HepG2 (cell line): ENCODE measurements around the gene EDN3. TPM values are rescaled to one million over a fixed set of nuclear protein-coding genes. Genes with fewer than 3 reads are reported as not detected.

Experiments used
- BRCA1 ChIP-seq: sonication (generic); formaldehyde crosslinking; IDR thresholded peaks from 2 replicates; pipeline ENCODE4 v1.4.0; 2020; ENCODE audit warnings: missing genetic modification reagents
- CCDC6 ChIP-seq: sonication (generic); formaldehyde crosslinking; IDR thresholded peaks from 2 replicates; pipeline ENCODE4 v1.8.1; 2022; ENCODE audit warnings: mild to moderate bottlenecking, missing genetic modification reagents, moderate library complexity
- EEA1 ChIP-seq: sonication (generic); formaldehyde crosslinking; IDR thresholded peaks from 2 replicates; pipeline ENCODE4 v1.5.1; 2020; ENCODE audit warnings: mild to moderate bottlenecking, missing genetic modification reagents, borderline replicate concordance
- ELF4 ChIP-seq: sonication (generic); formaldehyde crosslinking; IDR thresholded peaks from 2 replicates; pipeline ENCODE4 v1.5.0; 2020; ENCODE audit warnings: missing genetic modification reagents, mild to moderate bottlenecking, moderate library complexity, borderline replicate concordance
- GABPA ChIP-seq, 2 experiments: IDR thresholded peaks; 2 replicates each; pipeline ENCODE4 v1.6.1; 2011 to 2016; ENCODE audit warnings: low read depth in 2 of 2, low read length in 1 of 2, missing biosample characterization in 1 of 2, missing genetic modification characterization in 1 of 2
- GABPB1 ChIP-seq: IDR thresholded peaks from 2 replicates; pipeline ENCODE4 v1.6.1; 2016; ENCODE audit warnings: mild to moderate bottlenecking, missing genetic modification reagents, moderate library complexity, missing compliant biosample characterization
- GATA4 ChIP-seq: sonication (generic); IDR thresholded peaks from 2 replicates; pipeline ENCODE4 v1.6.1; 2016; ENCODE audit warnings: antibody characterized with exemption, low read depth, borderline replicate concordance
- HNF4A ChIP-seq: sonication (generic); formaldehyde crosslinking; IDR thresholded peaks from 2 replicates; pipeline ENCODE4 v1.4.0; 2020; ENCODE audit warnings: missing genetic modification reagents
- JDP2 ChIP-seq: sonication (generic); formaldehyde crosslinking; IDR thresholded peaks from 2 replicates; pipeline ENCODE4 v1.8.1; 2022; ENCODE audit warnings: missing genetic modification reagents, borderline replicate concordance
- PCBP2 ChIP-seq: fragments of 200-400 bp; formaldehyde crosslinking; optimal IDR thresholded peaks from 2 replicates; pipeline ENCODE3; 2018; ENCODE audit warnings: low read length, low read depth; ENCODE audit not compliant: poor library complexity, severe bottlenecking
- PTBP1 ChIP-seq: fragments of 200-400 bp; formaldehyde crosslinking; IDR thresholded peaks from 2 replicates; pipeline ENCODE4 v1.6.1; 2018; ENCODE audit warnings: low read length, low read depth; ENCODE audit not compliant: poor library complexity, severe bottlenecking
- RAD21 ChIP-seq: fragments of 450-650 bp; formaldehyde crosslinking; IDR thresholded peaks from 2 replicates; pipeline ENCODE4 v1.5.0; 2020; ENCODE audit warnings: mild to moderate bottlenecking
- RARA ChIP-seq: IDR thresholded peaks from 2 replicates; pipeline ENCODE4 v1.6.1; 2016; ENCODE audit warnings: missing genetic modification reagents, missing compliant biosample characterization
- RCOR2 ChIP-seq: IDR thresholded peaks from 2 replicates; pipeline ENCODE4 v1.6.1; 2016; ENCODE audit warnings: missing biosample characterization, missing genetic modification reagents
- RORA ChIP-seq: sonication (generic); formaldehyde crosslinking; IDR thresholded peaks from 2 replicates; pipeline ENCODE4 v1.5.0; 2020; ENCODE audit warnings: mild to moderate bottlenecking, missing genetic modification reagents, moderate library complexity
- SIX1 ChIP-seq: sonication (generic); formaldehyde crosslinking; IDR thresholded peaks from 2 replicates; pipeline ENCODE4 v1.4.0; 2020; ENCODE audit warnings: missing genetic modification reagents, borderline replicate concordance
- SMARCC2 ChIP-seq: fragments of 450-650 bp; IDR thresholded peaks from 2 replicates; pipeline ENCODE4 v1.6.1; 2017; ENCODE audit warnings: antibody characterized with exemption, mild to moderate bottlenecking
- TSC22D2 ChIP-seq: sonication (generic); formaldehyde crosslinking; IDR thresholded peaks from 2 replicates; pipeline ENCODE4 v1.5.1; 2020; ENCODE audit warnings: missing genetic modification reagents, mild to moderate bottlenecking, borderline replicate concordance
- ZNF138 ChIP-seq: sonication (generic); formaldehyde crosslinking; IDR thresholded peaks from 2 replicates; pipeline ENCODE4 v1.5.0; 2020; ENCODE audit warnings: mild to moderate bottlenecking, low read depth, missing genetic modification reagents
- ZNF205 ChIP-seq: IDR thresholded peaks from 2 replicates; pipeline ENCODE4 v1.6.1; 2018; ENCODE audit warnings: missing biosample characterization, missing genetic modification reagents
- ZNF562 ChIP-seq: sonication (generic); formaldehyde crosslinking; IDR thresholded peaks from 2 replicates; pipeline ENCODE4 v1.8.0; 2022; ENCODE audit warnings: missing genetic modification reagents, borderline replicate concordance
- ZNF749 ChIP-seq: sonication (generic); formaldehyde crosslinking; IDR thresholded peaks from 2 replicates; pipeline ENCODE4 v1.8.0; 2022; ENCODE audit warnings: mild to moderate bottlenecking, missing genetic modification reagents, moderate library complexity, borderline replicate concordance
- polyA plus RNA-seq, 8 experiments: library from polyadenylated mRNA; depleted of rRNA in 3 of 8; stranded (reverse) in 7 of 8; unstranded in 1 of 8; fragments of >200 nt; fragmentation: Illumina TruSeq in 4 of 8; extraction: Trizol in 4 of 8; gene quantifications; 2 replicates each; pipeline versions ENCODE4 v1.2.1 to v1.2.3, GENCODE V29; 2011 to 2016; ENCODE audit warnings: low read depth in 4 of 8, missing spikeins in 1 of 8, mixed read lengths in 1 of 8; ENCODE audit not compliant: insufficient read depth in 1 of 8
- total RNA-seq, 5 experiments: library from RNA; depleted of rRNA; stranded (reverse); fragments of >200 nt; fragmentation: Illumina TruSeq; extraction: Trizol; gene quantifications; 2 replicates each; pipeline ENCODE4 v1.2.3, GENCODE V29; 2016; ENCODE audit warnings: low read depth in 1 of 5
- TF ChIP-seq, protein P1 (sequence below): sonication (generic); formaldehyde crosslinking; IDR thresholded peaks from 2 replicates; pipeline ENCODE4 v1.8.1; 2023; ENCODE audit warnings: mild to moderate bottlenecking, moderate library complexity, missing genetic modification reagents
- TF ChIP-seq, protein P2 (sequence below): fragments of 450-650 bp; IDR thresholded peaks from 2 replicates; pipeline ENCODE4 v1.6.1; 2016
- TF ChIP-seq, protein P3 (sequence below): sonication (generic); formaldehyde crosslinking; IDR thresholded peaks from 2 replicates; pipeline ENCODE4 v1.4.0; 2020; ENCODE audit warnings: missing genetic modification reagents
- TF ChIP-seq, protein P4 (sequence below): sonication (generic); formaldehyde crosslinking; IDR thresholded peaks from 2 replicates; pipeline ENCODE4 v1.4.0; 2020; ENCODE audit warnings: missing genetic modification reagents

The EDN3 gene
- total and polyA plus RNA-seq, 2 of the 13 experiments (the other 11 are each of a cell fraction or from before 2014, with no cell fraction given), result not detected

DNA sequence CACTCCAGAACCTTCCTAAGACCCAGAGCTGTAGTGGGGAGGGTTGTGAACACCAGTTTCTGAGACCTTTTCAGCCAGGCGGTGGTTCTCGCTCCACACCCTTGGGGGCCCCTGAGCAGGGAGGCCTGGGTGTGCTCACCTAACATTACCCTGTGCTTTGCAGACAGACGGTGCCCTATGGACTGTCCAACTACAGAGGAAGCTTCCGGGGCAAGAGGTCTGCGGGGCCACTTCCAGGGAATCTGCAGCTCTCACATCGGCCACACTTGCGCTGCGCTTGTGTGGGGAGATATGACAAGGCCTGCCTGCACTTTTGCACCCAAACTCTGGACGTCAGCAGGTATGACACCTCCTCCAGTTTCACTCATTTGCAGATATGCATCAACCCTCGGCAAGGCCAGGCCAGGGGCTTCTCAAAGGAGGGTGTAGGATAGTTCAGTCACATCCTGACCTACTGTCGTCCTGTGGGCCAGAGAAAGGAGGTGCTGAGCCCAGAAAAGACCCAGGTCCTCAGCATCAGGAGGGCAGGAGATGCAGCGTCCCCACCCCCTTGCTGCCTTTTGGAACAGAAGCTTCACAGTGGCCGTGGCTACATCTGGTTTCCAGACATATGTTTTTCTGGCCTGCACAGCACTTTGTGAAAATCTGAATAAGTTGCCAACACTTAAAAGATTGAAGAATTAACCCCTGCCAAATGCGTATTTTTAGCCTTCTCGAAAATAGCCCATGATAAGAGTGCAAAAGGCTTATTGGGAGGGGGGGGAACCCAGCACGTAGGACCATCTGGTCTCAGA lies 20.6 kb downstream of the EDN3 start (continued):
- TF ChIP-seq EEA1 (CRISPR knock-in tag) (no peak), RCOR2 (CRISPR knock-in tag) (no peak), ELF4 (CRISPR knock-in tag) (no peak), HNF4A (CRISPR knock-in tag) (peak; percentile 51), RORA (CRISPR knock-in tag) (no peak), RARA (peak; percentile 22; the same call in 1 of the 2 replicates), TSC22D2 (CRISPR knock-in tag) (no peak), ZNF562 (no peak), ZNF749 (no peak), GATA4 (no peak), CCDC6 (CRISPR knock-in tag) (no peak), GABPA (IDR thresholded peaks at IDR 0.05; ENCODE audit: low read depth, low read length) (no peak), GABPA (CRISPR knock-in tag; IDR thresholded peaks at IDR 0.05; ENCODE audit: low read depth) (peak; percentile 52; the same call in 1 of the 2 replicates), PTBP1 (peak; percentile 66), BRCA1 (CRISPR knock-in tag) (no peak), SIX1 (no peak), GABPB1 (CRISPR knock-in tag) (peak; percentile 43; the same call in 1 of the 2 replicates), RAD21 (CRISPR knock-in tag) (no peak), JDP2 (no peak), ZNF138 (CRISPR knock-in tag) (no peak), ZNF205 (CRISPR knock-in tag) (no peak), PCBP2 (no peak), SMARCC2 (no peak)
- TF ChIP-seq, protein P1, sequence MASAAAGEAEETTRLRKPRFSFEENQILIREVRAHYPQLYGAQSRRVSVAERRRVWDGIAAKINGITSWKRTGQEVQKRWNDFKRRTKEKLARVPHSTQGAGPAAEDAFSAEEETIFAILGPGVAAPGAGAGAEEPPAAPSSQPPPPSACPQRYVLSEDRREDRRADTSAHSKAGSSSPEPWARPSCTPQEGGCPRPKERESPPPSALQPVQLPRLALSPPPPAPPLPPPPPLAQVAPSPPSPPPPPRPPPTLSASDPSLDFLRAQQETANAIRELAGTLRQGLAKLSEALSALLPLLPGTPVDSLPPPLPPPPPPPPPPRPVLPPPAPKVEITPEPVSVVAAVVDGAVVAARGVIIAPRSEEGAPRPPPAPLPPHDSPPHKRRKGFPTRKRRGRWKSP (CRISPR knock-in tag), result no peak
- TF ChIP-seq, protein P2, sequence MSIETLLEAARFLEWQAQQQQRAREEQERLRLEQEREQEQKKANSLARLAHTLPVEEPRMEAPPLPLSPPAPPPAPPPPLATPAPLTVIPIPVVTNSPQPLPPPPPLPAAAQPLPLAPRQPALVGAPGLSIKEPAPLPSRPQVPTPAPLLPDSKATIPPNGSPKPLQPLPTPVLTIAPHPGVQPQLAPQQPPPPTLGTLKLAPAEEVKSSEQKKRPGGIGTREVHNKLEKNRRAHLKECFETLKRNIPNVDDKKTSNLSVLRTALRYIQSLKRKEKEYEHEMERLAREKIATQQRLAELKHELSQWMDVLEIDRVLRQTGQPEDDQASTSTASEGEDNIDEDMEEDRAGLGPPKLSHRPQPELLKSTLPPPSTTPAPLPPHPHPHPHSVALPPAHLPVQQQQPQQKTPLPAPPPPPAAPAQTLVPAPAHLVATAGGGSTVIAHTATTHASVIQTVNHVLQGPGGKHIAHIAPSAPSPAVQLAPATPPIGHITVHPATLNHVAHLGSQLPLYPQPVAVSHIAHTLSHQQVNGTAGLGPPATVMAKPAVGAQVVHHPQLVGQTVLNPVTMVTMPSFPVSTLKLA, result no peak
- TF ChIP-seq, protein P3, sequence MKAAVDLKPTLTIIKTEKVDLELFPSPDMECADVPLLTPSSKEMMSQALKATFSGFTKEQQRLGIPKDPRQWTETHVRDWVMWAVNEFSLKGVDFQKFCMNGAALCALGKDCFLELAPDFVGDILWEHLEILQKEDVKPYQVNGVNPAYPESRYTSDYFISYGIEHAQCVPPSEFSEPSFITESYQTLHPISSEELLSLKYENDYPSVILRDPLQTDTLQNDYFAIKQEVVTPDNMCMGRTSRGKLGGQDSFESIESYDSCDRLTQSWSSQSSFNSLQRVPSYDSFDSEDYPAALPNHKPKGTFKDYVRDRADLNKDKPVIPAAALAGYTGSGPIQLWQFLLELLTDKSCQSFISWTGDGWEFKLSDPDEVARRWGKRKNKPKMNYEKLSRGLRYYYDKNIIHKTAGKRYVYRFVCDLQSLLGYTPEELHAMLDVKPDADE, result no peak
- TF ChIP-seq, protein P4, sequence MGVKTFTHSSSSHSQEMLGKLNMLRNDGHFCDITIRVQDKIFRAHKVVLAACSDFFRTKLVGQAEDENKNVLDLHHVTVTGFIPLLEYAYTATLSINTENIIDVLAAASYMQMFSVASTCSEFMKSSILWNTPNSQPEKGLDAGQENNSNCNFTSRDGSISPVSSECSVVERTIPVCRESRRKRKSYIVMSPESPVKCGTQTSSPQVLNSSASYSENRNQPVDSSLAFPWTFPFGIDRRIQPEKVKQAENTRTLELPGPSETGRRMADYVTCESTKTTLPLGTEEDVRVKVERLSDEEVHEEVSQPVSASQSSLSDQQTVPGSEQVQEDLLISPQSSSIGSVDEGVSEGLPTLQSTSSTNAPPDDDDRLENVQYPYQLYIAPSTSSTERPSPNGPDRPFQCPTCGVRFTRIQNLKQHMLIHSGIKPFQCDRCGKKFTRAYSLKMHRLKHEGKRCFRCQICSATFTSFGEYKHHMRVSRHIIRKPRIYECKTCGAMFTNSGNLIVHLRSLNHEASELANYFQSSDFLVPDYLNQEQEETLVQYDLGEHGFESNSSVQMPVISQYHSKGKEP (CRISPR knock-in tag), result no peak
